Skin of body (tissue), 2 donors: ENCODE data around the gene IRAK2. TPM values are rescaled to one million over a fixed set of nuclear protein-coding genes. Genes with fewer than 3 reads are reported as not detected.
A peak's percentile ranks its signal among the peaks of the same experiment; 100 is the strongest.

Experiments
- DNase-seq: peaks from one replicate; lab custom pipeline; 2025; lab: John Stamatoyannopoulos, UW
- total RNA-seq: library from RNA; depleted of rRNA; stranded (reverse); fragments of >200 nt; gene quantifications from one replicate; pipeline ENCODE4 v1.2.3, GENCODE V29; 2014

The IRAK2 gene
- total RNA-seq, 1 donor from 2014 or later: 3.8 TPM

DNA sequence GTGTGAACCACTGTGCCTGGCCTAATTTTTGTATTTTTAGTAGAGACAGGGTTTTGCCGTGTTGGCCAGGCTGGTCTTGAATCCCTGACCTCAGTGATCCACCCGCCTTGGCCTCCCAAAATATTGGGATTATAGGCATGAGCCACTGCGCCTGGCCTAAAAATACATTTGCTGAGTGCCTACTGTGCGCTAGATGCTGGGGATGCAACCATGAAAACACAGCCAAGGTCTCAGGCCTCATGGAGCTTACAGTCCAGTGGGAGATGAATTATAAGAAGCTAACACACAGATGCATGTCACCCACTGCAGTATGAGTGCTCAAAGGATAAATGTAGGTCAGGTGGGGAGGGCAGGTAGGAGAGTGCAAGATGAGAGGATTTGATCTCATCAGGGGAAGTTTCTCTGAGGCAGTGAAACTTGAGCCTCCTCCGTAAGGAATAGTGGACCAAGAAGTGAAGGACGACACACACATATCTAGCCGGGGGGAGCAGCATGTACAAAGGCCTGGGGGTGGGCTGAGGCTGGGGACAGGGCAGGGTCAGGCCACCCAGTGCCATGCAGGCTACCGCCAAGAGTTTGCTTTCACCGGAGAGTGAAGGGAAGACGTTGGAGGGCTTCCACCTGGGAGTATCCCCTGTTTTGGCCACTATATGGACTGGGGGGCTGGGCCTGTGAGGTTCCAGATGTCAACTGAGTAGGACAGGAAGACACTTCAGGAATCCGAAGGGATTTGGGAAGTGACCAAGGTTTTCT, 24.3 kb downstream of the IRAK2 start:
- no peak for DNase-seq

GRCh38 chr3:10189557-10190354, 25.0 kb downstream of the IRAK2 start:
- peak; percentile 38 for DNase-seq

DNA sequence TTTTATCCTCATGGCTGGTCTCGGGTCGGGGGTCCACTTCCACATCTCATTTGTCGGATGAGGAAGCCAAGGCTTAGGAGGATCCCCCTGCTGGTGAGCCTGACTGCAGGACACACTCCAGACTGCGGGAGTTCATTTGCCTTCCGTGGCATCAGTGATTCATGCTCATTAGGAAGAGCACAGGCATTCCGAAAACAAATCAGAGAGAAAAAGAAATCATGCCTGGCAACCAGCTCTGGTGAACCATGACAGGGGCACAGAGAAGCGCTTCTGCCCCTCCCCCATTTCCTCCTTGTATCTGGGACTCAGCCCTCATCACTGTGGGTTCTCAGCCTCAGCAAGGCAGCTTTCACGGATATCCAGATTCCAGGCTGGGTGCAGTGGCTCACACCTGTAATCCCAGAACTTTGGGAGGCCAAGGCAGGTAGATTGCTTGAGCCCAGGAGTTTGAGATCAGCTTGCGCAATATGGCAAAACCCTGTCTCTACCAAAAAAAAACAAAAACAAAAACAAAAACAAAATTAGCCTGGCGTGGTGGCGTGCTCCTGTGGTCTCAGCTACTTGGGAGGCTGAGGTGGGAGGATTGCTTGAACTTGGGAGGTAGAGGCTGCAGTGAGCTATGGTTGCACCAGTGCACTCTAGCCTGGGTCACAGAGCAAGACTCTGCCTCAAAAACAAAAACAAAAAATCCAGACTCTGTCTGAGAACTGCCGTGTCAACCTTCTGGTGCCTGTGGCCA, 28.4 kb downstream of the IRAK2 start:
- no peak for DNase-seq

- no peak for DNase-seq
These were observed 29.1 kb downstream of the IRAK2 start for GRCh38 chr3:10193692-10194327.

GRCh38 chr3:10194328-10195071, 29.8 kb downstream of the IRAK2 start:
- DNase-seq: no peak

DNA sequence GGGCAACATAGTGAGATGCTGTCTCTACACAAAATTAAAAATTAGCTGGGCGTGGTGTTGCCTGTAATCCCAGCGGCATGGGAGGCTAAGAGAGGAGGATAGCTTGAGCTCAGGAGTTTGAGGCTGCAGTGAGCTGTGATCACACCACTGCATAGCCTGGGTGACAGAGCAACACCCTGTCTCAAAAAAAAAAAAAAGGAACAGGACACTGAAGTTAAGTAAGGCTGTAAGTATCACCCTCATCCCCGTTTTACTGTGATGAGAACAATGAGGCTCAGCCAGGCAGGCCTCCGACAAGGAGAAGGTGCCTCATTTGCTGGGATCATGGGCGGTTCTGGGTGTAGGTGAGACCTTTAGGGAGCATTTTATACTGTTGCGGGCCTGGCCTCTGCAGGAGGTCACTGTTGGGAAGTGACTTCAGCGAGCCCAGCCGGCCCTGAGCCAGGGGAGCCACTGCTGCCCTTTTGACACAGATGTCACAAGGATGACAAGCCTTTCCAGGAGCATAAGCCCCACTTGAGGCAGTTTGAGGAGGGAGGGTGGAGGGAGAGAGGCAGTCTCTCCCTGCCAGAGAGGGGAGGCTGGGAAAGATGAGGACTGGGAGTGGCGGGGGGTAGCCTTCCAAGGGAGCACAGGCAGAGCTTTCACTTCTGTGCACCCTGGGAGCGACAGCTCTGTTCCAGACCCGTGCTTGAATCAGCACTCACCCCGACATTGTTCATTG, 30.8 kb downstream of the IRAK2 start:
- no peak for DNase-seq

GRCh38 chr3:10196389-10197052, 31.8 kb downstream of the IRAK2 start:
- DNase-seq: no peak

DNA sequence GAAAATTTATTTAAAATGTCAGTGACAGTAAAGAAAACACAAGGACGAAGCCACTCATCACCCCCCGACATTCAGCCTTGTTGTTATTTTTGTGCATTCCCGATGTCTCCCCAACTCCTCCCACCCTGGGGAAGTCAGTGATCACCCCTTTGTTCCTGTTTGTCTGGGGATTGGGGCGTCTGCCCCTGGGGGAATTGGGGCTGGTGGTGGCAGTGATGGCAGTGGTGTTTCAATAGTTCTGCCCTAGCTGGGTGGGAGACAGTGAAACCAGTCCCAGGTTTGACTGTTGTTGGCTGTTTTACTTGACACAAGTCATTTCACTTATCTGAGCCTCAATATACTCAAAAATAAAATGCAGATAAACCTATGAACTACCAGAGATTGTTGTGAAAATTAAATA, 33.5 kb downstream of the IRAK2 start:
- no peak for DNase-seq

DNA sequence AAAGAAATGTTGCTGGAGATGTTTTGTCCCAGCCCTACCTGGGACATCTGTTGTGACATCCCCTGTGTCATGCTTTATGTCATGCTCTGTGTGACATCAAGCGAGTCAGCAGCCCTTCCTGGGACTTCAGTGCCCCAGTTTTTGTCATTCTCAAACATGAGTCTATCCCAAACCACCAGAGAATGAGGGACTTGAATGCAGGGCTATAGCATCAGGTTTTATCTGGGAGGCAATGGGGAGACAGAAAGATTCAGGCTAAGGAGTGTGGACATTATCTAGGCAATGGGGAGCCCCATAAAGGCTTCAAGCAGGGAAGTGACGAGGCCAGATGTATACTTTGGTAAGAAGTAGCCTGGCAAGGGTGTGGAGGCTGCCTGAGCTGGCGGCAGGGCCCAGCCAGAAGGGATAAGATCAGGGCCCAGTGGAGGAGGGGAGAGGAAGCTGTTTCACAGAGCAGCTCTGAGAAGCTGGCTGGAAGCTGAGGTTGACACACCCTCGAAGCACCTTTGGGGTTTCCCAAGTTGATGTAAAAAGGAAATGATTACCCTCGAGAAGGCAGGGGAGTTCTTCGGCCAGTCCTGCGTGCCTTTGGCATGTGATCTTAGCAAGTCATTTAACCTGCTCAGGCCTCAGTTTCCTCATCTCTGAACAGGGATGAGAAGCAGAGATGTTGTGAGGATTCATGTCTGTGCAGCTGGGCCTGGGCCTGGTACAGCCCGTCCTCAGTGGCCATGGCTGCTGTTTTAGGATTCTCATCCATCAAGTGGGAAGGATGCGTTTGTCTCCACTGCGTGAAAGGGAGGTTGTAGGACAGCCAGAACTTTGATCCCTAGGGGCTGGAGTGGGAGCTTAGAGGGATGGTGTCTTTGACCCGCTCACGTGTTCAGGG, 34.3 kb downstream of the IRAK2 start:
- no peak for DNase-seq

GRCh38 chr3:10204921-10205320, 40.2 kb downstream of the IRAK2 start:
- DNase-seq: no peak

GRCh38 chr3:10205451-10206165, 40.9 kb downstream of the IRAK2 start:
- no peak for DNase-seq

- no peak for DNase-seq
These were observed 41.4 kb downstream of the IRAK2 start for GRCh38 chr3:10206166-10206511.

GRCh38 chr3:10213156-10213792, 48.6 kb downstream of the IRAK2 start:
- no peak for DNase-seq

DNA sequence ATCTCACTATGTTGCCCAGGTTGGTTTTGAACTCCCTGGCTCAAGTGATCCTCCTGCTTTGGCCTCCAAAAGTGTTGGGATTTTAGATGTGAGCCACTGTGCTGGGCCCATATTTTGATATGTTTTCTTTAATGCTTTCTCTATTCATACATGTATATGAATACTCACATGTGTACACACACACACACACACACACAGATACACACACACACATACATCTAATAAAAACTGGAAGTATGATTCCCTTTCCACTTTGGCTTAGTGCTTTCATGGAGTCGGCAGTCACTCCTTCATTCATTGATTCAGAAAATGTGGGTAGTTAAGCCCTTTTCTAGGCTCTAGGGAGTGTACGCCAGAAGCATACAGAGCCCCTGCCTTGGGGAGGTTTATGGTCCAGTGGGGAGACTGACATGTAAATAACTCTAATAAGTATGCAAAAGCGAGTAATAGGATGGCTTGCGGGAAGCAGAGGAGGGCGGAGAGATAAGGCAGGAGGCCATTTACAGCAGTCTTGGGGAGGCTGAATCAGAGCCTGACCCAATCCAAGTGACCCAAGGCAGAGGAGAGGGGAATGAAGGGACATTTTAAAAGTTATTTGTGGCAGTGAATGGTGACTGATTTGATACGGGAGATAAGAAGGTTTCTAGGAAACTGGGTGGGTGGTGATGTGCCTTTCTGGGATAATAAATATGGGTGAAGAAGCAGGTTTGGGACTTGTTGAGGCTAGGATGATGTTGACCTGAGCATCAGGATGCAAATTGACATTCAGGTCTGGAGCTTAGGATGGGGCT, 51.1 kb downstream of the IRAK2 start:
- DNase-seq: no peak

GRCh38 chr3:10217359-10217758, 52.6 kb downstream of the IRAK2 start:
- DNase-seq: no peak

GRCh38 chr3:10219737-10220136, 55.0 kb downstream of the IRAK2 start:
- no peak for DNase-seq
